Measurements from ENCODE around the gene CUX1. TPM values are rescaled to one million over a fixed set of nuclear protein-coding genes. Genes with fewer than 3 reads are reported as not detected.

CUX1 gene
- total RNA-seq, 1 experiment from 2014 or later, result 39.6 TPM

- H3K4me3 ChIP-seq (ENCODE audit: low read length), result no peak overlapping the region
- ChIA-PET POLR2A (ENCODE audit: unreplicated experiment) (no interaction called here), CTCF (no interaction called here)
- no peak for ATAC-seq
- H3K4me2 ChIP-seq (ENCODE audit: low read length), result no peak overlapping the region
- H3K27me3 ChIP-seq (ENCODE audit: low read length), result no peaks in the 10 kb centered on the region
- BruUV-seq (replicated peaks), result no TSS peak
- no peak overlapping the region for H3K27ac ChIP-seq (ENCODE audit: low read length)
- H3K9me2 ChIP-seq (replicated peaks; ENCODE audit: low read length), result no peaks in the 10 kb centered on the region
- H4K20me1 ChIP-seq (ENCODE audit: low read length), result no peaks in the 10 kb centered on the region
- DNase-seq, result no peak
- H3K9me3 ChIP-seq (ENCODE audit: low read length), result no peaks in the 10 kb centered on the region
- H3K9ac ChIP-seq (ENCODE audit: low read length), result no peak overlapping the region
- TF ChIP-seq, protein P1, sequence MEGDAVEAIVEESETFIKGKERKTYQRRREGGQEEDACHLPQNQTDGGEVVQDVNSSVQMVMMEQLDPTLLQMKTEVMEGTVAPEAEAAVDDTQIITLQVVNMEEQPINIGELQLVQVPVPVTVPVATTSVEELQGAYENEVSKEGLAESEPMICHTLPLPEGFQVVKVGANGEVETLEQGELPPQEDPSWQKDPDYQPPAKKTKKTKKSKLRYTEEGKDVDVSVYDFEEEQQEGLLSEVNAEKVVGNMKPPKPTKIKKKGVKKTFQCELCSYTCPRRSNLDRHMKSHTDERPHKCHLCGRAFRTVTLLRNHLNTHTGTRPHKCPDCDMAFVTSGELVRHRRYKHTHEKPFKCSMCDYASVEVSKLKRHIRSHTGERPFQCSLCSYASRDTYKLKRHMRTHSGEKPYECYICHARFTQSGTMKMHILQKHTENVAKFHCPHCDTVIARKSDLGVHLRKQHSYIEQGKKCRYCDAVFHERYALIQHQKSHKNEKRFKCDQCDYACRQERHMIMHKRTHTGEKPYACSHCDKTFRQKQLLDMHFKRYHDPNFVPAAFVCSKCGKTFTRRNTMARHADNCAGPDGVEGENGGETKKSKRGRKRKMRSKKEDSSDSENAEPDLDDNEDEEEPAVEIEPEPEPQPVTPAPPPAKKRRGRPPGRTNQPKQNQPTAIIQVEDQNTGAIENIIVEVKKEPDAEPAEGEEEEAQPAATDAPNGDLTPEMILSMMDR (conservative IDR thresholded peaks at IDR 0.05; ENCODE audit: low read depth, low read length), result no peak
- TF ChIP-seq EZH2 (IDR thresholded peaks at IDR 0.05; ENCODE audit: low read length, unreplicated experiment), result no peak
- TF ChIP-seq EZH2phosphoT487 (IDR thresholded peaks at IDR 0.05; ENCODE audit: borderline replicate concordance, low read length), result no peak
- no peaks in the 10 kb centered on the region for H3F3A ChIP-seq (ENCODE audit: low read length, unreplicated experiment)
- H2AFZ ChIP-seq (ENCODE audit: low read length), result no peak overlapping the region
- no peaks in the 10 kb centered on the region for H3K36me3 ChIP-seq (ENCODE audit: low read depth, low read length)
- no peaks in the 10 kb centered on the region for H3K79me2 ChIP-seq (ENCODE audit: low read length)
- intact Hi-C loops (cut with micrococcal nuclease), result no loop called here
- peaks cover 7% of the 10 kb centered on the region; the same call in 1 of the 2 replicates for H3K4me1 ChIP-seq (ENCODE audit: insufficient read depth, low read length)
Measured at GRCh38 chr7:102291056-102291915, 473.9 kb downstream of the CUX1 start.

DNA sequence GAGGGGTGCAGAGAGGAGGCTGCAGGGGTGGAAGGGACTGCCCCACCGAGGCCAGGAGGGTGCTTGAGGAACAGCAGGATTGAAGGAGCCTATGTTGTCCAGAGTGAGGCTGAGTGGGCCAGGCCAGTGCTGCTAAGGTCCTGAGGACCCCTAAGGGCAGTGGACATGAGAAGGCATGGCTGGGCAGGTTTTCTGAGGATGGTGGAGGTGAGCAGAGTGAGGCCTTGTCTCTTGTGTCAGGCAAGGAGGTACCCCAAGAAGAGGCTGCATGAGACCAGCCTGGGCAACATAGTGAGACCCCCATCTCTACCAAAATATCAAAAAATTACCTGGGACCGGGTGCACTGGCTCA lies 474.5 kb downstream of the CUX1 start:
- BruUV-seq (replicated peaks), result no TSS peak
- Histone ChIP-seq H3K9ac (ENCODE audit: low read length) (no peak overlapping the region), H4K20me1 (ENCODE audit: low read length) (no peaks in the 10 kb centered on the region), H3K79me2 (ENCODE audit: low read length) (no peaks in the 10 kb centered on the region), H3K9me2 (replicated peaks; ENCODE audit: low read length) (no peaks in the 10 kb centered on the region), H3K4me2 (ENCODE audit: low read length) (no peak overlapping the region), H3K27me3 (ENCODE audit: low read length) (no peaks in the 10 kb centered on the region), H3K4me1 (ENCODE audit: insufficient read depth, low read length) (peaks cover 7% of the 10 kb centered on the region; the same call in 1 of the 2 replicates), H3F3A (ENCODE audit: low read length, unreplicated experiment) (no peaks in the 10 kb centered on the region), H3K36me3 (ENCODE audit: low read depth, low read length) (no peaks in the 10 kb centered on the region), H3K27ac (ENCODE audit: low read length) (no peak overlapping the region), H2AFZ (ENCODE audit: low read length) (no peak overlapping the region), H3K9me3 (ENCODE audit: low read length) (no peaks in the 10 kb centered on the region), H3K4me3 (ENCODE audit: low read length) (no peak overlapping the region)
- POLR2A ChIA-PET (ENCODE audit: unreplicated experiment), result no interaction called here
- ATAC-seq, result no peak
- intact Hi-C loops (cut with micrococcal nuclease), result no loop called here
- TF ChIP-seq, protein P1 (conservative IDR thresholded peaks at IDR 0.05; ENCODE audit: low read depth, low read length), result no peak
- TF ChIP-seq EZH2 (IDR thresholded peaks at IDR 0.05; ENCODE audit: low read length, unreplicated experiment) (no peak), EZH2phosphoT487 (IDR thresholded peaks at IDR 0.05; ENCODE audit: borderline replicate concordance, low read length) (no peak)
- CTCF ChIA-PET, result no interaction called here
- no peak for DNase-seq
